NCI-H146 treated with DMSO at 0.1 percent for 48 hours (cell line): Measurements from ENCODE around the gene SVIL.
A peak's percentile ranks its signal among the peaks of the same experiment; 100 is the strongest.
"Not testable (repeated sequence)": the region's sequence is repeated elsewhere in the genome, so short reads cannot be mapped to it uniquely, and the experiment has no call there.

Source experiments
- DNase-seq: peaks from one replicate; lab custom pipeline; 2025; ENCODE audit not compliant: unreplicated experiment; lab: John Stamatoyannopoulos, UW

The SVIL gene

DNA sequence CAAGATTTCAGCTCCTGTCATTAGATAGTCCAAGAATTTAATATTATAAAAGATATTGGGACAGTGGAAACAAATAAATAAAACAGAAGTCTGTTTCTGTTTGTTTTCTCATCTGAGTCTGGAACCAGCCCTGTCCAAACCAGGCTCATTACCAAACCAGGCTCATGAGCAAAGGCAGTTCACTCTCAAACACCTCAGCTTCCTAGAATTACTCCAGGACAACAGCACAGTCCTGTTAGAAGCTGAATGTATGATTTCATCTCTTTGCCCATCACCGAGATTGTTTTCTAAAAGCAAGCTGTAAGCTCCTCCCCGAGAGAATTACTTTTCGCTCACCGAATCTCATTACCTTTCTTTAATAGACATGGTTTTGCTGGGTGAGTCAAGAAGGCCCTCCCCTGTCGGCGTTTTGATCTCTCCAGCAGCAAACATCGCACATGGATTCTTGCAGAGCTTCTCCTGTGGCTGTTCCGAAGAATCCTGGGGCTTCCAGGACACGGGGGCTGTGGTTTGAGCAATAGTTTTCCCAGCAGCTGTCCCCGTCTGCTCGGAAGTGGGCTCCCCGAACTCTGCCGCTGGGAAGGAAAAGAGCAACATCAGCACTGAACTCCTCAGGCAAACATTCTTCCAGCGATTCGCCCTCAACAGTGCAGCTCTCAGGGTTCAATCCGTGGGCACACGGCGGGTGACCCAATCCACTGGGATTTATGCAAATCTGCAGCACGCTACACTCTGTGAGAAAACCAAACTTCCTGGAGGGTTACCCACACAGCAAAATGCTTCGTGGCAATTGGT lies 112.5 kb downstream of the SVIL start:
- DNase-seq, result no peak

DNA sequence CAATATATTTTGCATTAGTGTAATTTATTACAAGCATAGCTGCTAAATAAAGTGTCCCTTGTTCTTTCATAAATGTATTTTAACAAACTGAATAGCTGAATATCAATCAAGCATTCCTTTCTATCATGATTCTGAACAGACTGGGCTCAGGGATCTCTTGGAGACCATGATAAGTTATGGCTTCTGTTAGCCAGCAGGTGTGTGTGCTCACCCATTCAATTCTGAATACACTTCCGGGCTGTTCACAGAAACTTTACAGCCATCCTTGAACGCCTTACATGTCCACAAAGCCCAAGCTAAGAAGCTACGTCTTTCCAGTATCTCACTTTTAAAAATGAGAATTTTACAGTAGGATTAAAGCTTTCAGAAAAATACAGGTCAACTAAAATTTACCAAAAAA lies 115.1 kb downstream of the SVIL start:
- no peak for DNase-seq

DNA sequence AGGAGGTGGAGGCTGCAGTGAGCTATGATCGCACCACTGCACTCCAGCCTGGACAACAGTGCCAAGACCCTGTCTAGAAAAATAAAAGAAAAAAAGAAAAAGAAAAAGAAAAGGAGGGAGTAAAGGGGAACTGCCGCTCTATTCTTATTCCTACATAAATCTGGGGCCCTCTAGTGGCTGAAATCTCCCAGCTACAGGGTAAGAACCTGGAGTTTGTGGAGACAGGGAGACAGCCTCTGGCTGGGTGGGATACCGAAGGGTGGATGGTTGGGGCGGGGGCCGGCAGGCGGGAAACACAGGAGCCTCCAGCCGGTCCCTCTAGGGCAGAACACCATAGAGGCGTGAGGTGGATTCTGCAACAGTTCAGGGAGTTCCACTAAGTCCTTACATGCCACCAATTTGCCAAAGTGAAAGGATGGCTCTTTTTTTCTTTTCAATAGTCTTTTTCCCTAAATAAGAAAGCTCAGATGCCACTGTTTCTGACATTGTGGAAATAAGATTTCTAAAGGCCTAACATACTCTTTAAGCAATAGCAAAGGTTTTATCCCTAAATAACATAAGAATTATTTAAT lies 117.3 kb downstream of the SVIL start:
- DNase-seq, result no peak

DNA sequence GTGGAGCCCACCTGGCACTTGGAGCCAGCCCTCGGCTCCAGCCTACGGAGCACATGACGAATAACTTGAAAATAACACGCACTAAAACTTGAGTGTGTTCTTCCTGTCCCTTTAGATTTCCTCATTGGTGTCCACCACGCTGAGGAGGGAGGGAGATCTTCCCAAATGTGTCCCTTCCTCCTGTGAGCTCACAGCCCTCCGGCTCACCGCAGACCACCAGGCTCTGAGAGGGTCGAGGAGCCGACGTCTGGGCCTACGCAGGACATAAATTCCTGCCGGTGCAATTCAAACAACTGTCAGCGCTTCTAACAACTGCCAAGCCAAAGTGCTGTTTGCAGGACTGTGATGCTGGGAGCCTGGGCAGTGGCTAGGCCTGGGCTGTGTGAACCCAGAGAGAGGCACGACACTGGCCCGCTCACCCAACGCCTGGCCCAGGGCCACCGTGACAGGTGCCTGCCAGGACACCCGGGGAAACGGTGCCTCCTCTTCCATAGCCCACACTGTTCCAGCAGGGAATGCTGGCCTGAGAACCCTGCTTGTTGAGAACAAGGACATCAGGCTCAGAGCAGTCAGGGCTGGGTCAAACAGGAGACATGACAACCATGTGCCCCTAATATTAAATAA lies 118.3 kb downstream of the SVIL start:
- not testable (repeated sequence) for DNase-seq

DNA sequence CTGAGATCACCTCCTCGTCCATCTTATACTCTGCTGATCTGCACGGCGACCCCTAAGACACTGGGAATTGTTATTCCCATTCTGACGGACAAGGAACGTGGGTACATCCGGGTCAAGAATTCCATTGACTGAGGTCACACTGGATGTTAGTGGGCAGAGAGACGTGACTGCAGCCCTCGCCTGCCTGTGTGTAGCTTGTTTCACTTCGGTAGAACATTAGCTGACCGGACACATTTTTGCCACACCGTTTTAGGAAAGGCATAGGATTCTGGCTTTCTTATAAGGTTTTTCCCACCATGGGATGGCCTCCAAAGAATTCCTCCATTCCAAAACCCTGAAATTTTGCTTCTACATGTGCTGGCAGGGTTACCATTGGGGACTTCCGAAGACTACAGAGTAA lies 118.9 kb downstream of the SVIL start:
- not testable (repeated sequence) for DNase-seq

DNA sequence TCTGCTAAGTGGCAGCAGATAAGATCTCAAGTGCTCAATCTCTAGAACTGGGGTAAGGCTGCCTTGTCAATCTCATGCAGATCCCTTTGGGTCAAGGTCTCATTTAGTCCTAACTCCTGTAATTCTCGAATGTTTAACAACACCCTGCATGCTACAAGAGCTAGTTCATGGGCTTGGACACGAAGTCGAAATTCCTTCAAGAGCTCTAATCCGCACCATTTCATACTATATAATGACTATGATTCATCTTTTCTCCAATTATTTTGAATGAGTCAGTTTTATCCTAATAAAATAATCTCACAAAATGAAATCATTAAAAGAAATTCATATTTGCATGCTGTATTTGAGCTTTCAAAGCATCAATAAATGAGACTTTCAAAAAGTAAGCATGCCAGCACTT lies 119.7 kb downstream of the SVIL start:
- not testable (repeated sequence) for DNase-seq

DNA sequence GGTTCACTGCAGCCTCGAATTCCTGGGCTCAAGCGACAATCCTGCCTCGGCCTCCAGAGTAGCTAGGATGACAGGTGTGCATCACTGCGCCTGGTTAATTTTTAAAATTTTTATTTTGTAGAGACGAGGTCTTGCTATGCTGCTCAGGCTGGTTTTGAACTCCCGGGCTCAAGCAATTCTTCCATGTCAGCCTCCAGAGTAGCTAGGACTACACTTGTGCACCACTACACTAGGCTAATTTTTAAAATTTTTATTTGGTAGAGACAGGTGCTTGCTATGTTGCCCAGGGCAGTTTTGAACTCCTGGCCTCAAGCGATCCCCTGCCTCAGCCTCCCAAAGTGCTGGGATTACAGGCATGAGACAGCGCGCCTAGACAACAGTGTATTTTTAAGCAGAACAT lies 120.5 kb downstream of the SVIL start:
- no peak for DNase-seq

DNA sequence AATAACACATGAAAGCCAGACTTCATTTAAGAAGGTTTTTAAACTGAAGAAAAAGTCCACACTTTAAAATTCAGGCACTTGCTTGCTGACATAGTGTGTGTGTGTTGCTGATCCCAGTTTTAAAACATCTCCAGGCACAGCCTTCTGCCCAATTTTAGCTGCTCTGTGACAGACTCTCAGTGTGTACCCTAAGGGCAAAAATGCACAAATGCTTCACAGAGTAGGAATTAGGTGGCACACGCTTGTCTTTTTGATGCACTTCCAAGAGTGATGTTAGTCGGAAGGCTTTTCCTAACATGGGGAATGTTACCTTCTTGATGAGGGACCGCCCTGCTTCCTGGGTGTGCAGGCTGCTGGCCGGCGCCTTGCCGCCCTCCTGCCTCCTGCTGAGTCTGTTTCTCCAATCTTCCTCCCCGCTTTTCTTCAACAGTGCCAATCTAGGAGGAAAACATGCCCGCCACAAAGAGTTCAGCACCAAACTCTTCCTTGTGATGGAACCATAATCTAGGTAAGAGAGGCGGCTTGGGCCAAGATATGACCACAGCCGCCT lies 122.3 kb downstream of the SVIL start:
- no peak for DNase-seq

DNA sequence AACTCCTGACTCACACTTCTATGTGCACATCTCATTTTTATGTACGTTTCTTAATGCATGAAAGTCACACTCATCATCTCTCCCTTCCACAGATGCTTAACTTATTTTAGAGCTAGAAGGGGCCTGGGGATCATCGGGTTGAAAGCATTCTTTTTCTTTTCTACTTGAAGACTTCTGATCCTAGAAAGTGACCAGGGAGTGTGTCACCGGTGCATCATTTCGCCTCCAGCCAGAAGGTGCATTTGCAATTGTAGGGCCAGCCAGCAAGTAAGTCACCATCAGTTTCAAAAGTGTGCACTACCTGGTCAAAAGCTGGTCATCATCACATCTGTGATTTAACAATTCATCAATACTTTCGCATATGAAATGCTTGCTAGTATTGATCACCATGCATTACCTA lies 123.0 kb downstream of the SVIL start:
- DNase-seq, result not testable (repeated sequence)

DNA sequence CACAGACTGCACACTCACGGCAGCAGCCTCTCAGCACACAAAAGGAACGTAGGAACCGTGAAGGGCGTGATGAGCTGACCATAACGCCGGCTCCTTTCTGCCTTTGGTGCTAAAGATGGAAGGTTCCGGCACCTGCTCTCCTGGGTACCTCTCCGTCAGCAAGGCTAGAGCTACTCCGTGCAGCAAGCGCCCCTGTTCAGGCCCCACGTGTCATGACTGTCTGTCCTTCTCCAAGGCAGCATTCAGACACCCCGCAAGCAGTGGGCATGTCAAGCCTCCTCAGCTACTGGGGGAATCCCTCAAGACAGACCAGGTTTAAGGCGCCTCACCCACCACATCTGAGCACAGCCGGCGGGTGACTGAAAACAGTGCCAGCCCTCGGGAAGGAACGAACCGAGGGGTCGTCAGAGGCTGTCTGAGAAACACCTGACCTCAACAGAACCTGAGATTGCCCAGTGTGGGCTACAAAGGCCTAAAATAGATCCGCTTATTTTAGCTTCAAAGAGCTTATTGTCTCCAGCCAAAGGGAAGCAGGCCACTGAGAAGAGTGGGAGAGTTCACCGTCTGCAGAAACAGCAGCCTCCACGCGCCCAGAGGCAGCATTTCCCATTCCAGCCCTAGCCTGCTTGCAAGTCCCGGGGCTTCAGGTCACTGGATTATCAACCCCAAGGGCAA lies 124.2 kb downstream of the SVIL start:
- DNase-seq, result not testable (repeated sequence)

DNA sequence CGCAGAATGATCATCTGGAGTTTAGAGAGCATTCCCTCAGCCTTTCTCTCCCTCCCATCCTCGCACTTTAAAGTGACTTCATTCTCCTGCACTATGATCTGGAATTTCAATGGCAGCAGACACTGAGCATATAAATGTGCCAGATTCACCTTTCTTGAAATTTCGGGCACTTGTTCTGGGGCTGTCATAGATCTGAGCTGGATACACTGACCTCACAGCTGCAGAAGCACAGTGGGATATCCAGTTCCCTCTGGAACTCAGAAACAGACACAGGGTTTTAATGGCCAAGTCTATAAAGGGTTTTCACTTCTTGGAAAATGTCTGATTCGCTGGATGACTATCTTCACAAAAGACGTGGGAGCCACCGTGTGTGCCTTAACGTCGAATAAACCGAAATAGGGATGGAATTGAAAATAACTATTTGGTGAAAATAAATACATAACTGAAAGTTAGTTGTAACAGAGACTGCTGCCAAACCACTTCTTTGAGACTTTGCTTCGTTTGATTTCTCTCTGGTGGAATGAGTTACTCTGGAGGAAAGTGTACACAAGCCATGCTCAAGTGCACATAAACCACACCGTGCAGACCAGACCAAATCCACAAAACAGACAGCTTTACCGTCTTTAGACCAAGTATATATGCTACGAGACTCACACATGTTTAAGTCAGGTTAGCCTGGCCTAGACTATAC lies 126.1 kb downstream of the SVIL start:
- DNase-seq, result no peak

DNA sequence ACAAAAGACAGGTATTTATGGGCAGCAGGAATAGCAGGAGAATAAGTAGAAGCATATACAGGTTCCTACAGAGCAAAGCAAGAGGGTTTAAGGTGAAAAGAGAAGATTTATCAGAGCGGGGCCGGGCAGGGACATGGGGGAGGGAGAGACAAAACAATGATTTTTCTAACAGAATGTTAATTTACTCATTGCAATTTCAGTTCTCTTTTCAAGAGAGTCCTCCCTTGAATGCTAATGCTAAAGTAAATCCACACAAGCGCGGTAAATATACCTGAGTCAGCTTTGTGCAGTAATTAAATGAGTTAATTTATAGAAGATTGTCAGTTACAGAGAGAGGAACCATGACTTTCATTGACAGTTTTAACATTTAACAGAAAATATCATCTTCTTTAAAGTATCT lies 127.0 kb downstream of the SVIL start:
- DNase-seq, result not testable (repeated sequence)

DNA sequence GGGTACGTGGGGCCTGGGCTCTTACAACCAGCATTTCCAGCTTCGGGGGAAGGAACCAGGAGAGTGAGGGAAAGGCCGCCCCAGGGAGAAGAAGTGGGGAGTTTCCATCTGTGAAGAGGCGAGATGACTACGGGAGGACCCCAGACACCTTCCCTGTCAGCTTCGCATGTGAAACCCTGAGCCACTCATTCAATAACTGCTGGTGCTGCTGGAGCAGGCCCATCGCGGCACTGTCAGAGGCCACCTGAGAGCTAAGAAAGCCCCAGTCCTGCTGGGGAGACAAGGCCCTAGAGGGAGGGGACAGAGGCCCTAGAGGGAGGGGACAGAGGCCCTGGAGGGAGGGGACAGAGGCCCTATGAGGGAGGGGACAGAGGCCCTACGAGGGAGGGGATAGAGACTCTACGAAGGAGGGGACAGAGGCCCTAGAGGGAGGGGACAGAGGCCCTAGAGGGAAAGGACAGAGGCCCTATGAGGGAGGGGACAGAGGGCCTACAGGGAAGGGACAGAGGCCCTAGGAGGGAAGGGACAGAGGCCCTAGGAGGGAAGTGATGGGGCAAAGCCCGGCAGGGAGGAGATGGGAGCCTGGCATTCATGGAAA lies 128.3 kb downstream of the SVIL start:
- DNase-seq, result not testable (repeated sequence)

DNA sequence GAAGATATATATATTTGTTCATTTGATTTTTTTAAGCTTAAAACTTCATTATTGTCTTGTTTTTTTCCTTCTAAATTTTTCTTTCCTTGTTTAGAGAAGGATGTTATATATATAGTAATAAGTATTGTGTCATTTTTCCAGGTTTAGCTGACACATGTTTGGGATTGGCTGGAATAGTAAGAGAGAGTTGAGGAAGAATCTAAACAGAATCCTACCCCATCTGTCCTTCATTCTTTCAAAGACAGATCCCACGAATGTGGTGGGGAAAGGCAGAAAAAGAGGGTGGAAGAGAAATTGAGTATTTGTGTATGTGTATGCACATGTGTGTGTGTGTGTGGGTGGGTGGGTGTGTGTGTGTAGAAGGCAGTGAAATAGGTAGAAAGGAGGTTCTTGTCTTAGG lies 132.4 kb downstream of the SVIL start:
- no peak for DNase-seq

DNA sequence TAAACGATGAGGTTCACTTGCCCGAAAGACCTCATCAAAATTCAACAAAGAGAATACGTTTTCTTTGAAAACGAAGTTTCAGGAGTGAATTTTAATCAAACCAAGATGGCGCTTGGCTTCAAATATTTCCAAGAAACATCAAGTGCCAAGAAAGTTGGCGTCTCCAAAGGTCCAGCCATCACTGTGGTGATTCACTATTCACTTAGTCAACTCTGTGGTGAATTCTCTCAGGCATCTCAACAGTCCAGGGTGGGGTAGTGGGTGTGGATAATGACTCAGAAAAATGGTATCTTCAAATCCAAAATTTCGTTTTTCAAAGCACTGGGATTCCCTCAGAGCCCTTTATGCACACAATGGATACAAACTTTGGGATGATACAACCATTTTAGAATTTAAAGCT lies 133.1 kb downstream of the SVIL start:
- DNase-seq, result no peak

DNA sequence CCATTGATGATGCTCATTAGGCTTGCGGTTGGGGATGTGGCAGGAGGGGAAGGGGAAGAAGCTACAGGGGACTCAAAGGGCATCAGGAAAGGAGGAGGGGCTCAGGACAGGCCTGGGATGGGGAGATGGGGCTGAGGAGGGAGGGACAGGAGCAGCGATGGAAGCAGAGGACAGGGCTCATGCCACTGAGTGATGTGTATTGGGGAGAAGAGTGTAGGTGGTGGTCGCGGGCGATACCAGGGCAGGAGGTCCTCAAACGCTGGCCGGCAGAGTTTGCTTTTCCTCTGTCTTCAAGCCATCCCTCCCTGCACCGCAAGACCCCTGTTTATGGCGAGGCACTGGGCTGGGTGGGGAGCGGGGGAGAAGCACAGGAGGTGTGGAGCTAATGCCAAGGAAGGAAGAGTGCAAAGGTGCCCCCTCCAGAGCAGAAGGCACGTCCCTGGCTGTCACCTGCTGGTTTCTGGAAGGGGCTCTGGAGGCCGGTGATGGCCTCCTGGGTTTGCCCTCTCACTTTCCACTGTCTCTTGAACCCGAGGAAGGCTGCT lies 134.7 kb downstream of the SVIL start:
- no peak for DNase-seq

DNA sequence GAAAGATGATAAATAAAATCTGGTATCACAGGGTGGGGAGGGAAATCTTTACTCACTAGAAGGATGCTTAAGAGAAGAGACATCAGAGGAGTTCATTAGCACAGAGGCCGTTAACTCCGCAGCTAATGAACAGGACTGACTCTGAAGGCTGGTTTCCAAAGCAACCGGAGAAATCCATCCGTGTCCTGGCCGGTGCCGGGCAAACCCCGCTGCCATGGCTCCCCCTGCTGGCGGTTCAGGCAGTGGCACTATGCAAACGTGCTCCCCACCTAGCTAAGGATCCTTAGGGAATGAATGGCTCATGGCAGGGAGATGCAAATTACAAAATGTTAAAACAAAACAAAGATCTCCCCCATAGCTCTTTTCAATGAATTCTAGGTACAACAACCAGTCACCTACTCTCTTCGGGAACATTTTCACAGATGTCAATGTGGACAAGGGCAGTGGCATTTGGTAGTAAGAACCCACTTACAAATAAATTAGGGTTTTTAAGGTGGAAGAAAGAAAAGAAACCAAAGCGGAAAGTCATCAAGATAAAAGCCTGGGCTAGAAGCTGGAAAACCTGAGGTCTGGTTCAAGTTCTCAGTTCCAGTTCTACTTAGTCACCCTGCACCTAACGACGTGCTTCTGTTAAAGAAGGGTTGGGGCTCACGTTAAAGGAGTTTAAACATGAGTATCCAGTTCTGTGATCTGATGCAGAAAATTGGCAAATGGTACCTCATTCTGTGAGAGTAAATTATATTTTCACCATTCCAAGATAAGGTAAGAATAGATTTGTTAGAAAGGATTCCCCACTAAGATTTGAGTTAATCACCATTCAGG lies 138.2 kb downstream of the SVIL start:
- peak; percentile 65 for DNase-seq

DNA sequence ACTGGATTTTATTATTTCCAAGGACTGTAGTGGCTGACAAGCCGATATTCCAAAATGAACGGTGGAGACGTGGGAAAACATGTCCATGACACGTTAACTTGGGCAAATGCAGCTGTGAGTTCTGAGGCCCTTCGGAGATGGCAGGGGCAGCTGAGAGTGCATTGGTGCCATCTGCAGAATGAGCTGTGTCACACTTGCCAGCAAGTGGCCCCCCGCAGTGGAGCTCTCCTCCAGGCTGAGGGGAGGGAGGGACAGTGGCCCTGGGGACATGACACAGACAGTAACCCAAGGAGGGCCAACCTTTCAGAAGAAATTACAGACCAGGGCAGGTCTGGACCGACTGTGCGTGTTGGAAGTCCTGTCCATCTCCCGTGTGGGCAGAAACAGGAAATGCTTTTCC lies 139.4 kb downstream of the SVIL start:
- peak; percentile 34 for DNase-seq

DNA sequence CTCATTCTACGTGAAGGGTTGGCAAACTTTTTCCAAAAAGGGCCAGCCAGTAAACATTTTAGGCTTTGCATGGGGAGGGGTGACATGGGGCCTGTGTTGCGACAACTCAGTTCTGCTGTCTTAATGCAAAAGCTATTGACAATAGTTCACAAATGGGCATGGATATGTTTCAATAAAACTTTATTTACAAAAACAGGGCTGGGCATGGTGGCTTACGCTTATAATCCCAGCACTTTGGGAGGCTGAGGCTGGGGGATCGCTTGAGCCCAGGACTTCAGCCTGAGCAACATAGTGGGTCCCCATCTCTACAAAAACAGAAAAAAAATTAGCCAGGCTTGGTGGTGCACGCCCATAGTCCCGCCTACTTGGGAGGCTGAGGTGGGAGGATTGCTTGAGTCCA lies 141.1 kb downstream of the SVIL start:
- DNase-seq, result no peak
